Glomerular endothelial cell (primary cell): Measurements from ENCODE around the gene TUBA1A. TPM values are rescaled to one million over a fixed set of nuclear protein-coding genes. Genes with fewer than 3 reads are reported as not detected.
"Not testable (repeated sequence)": the region's sequence is repeated elsewhere in the genome, so short reads cannot be mapped to it uniquely, and the experiment has no call there.

Experiments
- DNase-seq: peaks from one replicate; pipeline ENCODE4 v3.0.0-alpha.2; 2011; ENCODE audit warnings: low read depth, low spot score; ENCODE audit errors: extremely low read depth
- total RNA-seq: library from RNA; depleted of rRNA; stranded (reverse); fragments of >200 nt; gene quantifications from 2 replicates; pipeline ENCODE4 v1.2.3, GENCODE V29; 2015

Gene TUBA1A
- total RNA-seq, 1 donor from 2014 or later, result 1,256 TPM

- DNase-seq, result no peak
Measured at GRCh38 chr12:49201595-49202295, 12.9 kb upstream of the TUBA1A start.

- peak; percentile 76 for DNase-seq
Measured at GRCh38 chr12:49200919-49201594, 12.2 kb upstream of the TUBA1A start.

GRCh38 chr12:49198431-49199155 is 9.7 kb upstream of the TUBA1A start:
- DNase-seq, result no peak

GRCh38 chr12:49197256-49197655 is 8.4 kb upstream of the TUBA1A start:
- no peak for DNase-seq

GRCh38 chr12:49195736-49196135 is 6.9 kb upstream of the TUBA1A start:
- DNase-seq, result no peak

- not testable (repeated sequence) for DNase-seq
Measured at GRCh38 chr12:49193746-49194145, 4.9 kb upstream of the TUBA1A start.

- DNase-seq, result not testable (repeated sequence)
Measured at GRCh38 chr12:49191498-49191897, 2.6 kb upstream of the TUBA1A start.

- no peak for DNase-seq
Measured at GRCh38 chr12:49190974-49191373, 2.1 kb upstream of the TUBA1A start.

- no peak for DNase-seq
Measured at GRCh38 chr12:49189731-49190716, 1.1 kb upstream of the TUBA1A start.

- no peak for DNase-seq
Measured at GRCh38 chr12:49188201-49188915, 522 bp downstream of the TUBA1A start.

- no peak for DNase-seq
Measured at GRCh38 chr12:49187184-49187583, 1.7 kb downstream of the TUBA1A start.

GRCh38 chr12:49186307-49186706 is 2.6 kb downstream of the TUBA1A start:
- not testable (repeated sequence) for DNase-seq

GRCh38 chr12:49184697-49185096 is 4.2 kb downstream of the TUBA1A start:
- not testable (repeated sequence) for DNase-seq

- DNase-seq, result not testable (repeated sequence)
Measured at GRCh38 chr12:49183214-49183950, 5.5 kb downstream of the TUBA1A start.

GRCh38 chr12:49174218-49174617 is 14.7 kb downstream of the TUBA1A start:
- DNase-seq, result no peak

GRCh38 chr12:49170924-49171323 is 18.0 kb downstream of the TUBA1A start:
- DNase-seq, result no peak

GRCh38 chr12:49165114-49165513 is 23.8 kb downstream of the TUBA1A start:
- DNase-seq, result no peak

- DNase-seq, result not testable (repeated sequence)
Measured at GRCh38 chr12:49161901-49162300, 27.0 kb downstream of the TUBA1A start.
